ENCODE data around the gene DDI2.

DNA sequence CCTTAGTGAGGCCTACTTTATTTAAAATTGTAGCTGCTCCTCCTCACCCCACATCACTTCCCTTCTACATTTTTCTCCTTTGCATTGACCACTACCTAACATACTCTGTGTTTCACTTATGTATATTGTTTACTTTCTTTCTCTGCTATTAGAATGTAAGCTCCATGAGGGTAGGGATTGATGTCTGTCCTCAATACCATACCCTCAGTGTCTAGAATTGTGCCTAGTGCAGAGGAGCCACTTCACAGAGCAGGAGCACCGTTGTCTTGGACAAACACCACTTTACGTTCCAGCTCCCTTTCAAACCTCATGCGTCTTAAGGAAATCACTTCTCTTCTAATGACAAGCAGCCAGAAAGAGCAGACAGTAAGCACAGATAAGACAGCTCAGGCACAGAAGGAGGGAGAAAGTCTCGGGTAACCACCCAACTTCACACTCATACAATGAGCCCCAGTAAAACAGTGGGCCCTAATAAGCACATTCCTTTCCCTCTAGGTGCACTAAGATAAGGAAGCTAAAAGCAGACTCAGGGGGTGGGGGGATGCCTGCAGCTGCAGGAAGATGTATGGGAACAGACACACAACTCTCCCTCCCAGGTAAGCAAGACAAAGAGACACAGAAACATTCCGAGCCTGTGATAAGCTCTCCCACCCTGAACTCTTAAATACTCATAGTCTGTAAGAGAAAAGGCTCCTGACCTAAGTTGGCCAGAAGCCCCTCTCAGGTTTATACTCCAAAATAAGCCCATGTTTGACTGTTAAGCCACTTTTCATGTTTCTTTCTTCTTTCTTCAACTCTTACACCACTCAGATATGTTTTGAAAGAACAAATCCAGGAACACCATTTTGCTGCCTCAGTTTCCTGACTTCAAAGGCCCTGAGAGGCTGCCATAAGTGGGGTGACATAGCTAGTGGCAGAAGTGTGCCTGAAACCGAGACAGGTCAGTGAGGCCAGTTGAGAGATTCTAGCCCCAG lies 59.7 kb downstream of the DDI2 start:
- TF ChIP-seq, protein P1, sequence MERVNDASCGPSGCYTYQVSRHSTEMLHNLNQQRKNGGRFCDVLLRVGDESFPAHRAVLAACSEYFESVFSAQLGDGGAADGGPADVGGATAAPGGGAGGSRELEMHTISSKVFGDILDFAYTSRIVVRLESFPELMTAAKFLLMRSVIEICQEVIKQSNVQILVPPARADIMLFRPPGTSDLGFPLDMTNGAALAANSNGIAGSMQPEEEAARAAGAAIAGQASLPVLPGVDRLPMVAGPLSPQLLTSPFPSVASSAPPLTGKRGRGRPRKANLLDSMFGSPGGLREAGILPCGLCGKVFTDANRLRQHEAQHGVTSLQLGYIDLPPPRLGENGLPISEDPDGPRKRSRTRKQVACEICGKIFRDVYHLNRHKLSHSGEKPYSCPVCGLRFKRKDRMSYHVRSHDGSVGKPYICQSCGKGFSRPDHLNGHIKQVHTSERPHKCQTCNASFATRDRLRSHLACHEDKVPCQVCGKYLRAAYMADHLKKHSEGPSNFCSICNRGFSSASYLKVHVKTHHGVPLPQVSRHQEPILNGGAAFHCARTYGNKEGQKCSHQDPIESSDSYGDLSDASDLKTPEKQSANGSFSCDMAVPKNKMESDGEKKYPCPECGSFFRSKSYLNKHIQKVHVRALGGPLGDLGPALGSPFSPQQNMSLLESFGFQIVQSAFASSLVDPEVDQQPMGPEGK (tag by site-specific recombination; IDR thresholded peaks at IDR 0.05) = no peak
- TF ChIP-seq, protein P2, sequence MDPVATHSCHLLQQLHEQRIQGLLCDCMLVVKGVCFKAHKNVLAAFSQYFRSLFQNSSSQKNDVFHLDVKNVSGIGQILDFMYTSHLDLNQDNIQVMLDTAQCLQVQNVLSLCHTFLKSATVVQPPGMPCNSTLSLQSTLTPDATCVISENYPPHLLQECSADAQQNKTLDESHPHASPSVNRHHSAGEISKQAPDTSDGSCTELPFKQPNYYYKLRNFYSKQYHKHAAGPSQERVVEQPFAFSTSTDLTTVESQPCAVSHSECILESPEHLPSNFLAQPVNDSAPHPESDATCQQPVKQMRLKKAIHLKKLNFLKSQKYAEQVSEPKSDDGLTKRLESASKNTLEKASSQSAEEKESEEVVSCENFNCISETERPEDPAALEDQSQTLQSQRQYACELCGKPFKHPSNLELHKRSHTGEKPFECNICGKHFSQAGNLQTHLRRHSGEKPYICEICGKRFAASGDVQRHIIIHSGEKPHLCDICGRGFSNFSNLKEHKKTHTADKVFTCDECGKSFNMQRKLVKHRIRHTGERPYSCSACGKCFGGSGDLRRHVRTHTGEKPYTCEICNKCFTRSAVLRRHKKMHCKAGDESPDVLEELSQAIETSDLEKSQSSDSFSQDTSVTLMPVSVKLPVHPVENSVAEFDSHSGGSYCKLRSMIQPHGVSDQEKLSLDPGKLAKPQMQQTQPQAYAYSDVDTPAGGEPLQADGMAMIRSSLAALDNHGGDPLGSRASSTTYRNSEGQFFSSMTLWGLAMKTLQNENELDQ (tag by site-specific recombination; IDR thresholded peaks at IDR 0.05; ENCODE audit: low read depth) = no peak
- TF ChIP-seq ZNF37A (tag by site-specific recombination; IDR thresholded peaks at IDR 0.05) = no peak
- TF ChIP-seq, protein P3, sequence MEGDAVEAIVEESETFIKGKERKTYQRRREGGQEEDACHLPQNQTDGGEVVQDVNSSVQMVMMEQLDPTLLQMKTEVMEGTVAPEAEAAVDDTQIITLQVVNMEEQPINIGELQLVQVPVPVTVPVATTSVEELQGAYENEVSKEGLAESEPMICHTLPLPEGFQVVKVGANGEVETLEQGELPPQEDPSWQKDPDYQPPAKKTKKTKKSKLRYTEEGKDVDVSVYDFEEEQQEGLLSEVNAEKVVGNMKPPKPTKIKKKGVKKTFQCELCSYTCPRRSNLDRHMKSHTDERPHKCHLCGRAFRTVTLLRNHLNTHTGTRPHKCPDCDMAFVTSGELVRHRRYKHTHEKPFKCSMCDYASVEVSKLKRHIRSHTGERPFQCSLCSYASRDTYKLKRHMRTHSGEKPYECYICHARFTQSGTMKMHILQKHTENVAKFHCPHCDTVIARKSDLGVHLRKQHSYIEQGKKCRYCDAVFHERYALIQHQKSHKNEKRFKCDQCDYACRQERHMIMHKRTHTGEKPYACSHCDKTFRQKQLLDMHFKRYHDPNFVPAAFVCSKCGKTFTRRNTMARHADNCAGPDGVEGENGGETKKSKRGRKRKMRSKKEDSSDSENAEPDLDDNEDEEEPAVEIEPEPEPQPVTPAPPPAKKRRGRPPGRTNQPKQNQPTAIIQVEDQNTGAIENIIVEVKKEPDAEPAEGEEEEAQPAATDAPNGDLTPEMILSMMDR (tag by site-specific recombination; IDR thresholded peaks at IDR 0.05) = no peak
- no peak for TF ChIP-seq ZNF10 (tag by site-specific recombination; IDR thresholded peaks at IDR 0.05)
- TF ChIP-seq ZFP69B (tag by site-specific recombination; IDR thresholded peaks at IDR 0.05) = no peak
- TF ChIP-seq ZNF274 (IDR thresholded peaks at IDR 0.05; ENCODE audit: low read length) = no peak
- no peak for TF ChIP-seq ZNF274 (tag by site-specific recombination; IDR thresholded peaks at IDR 0.05; ENCODE audit: borderline replicate concordance)
- TF ChIP-seq, protein P4, sequence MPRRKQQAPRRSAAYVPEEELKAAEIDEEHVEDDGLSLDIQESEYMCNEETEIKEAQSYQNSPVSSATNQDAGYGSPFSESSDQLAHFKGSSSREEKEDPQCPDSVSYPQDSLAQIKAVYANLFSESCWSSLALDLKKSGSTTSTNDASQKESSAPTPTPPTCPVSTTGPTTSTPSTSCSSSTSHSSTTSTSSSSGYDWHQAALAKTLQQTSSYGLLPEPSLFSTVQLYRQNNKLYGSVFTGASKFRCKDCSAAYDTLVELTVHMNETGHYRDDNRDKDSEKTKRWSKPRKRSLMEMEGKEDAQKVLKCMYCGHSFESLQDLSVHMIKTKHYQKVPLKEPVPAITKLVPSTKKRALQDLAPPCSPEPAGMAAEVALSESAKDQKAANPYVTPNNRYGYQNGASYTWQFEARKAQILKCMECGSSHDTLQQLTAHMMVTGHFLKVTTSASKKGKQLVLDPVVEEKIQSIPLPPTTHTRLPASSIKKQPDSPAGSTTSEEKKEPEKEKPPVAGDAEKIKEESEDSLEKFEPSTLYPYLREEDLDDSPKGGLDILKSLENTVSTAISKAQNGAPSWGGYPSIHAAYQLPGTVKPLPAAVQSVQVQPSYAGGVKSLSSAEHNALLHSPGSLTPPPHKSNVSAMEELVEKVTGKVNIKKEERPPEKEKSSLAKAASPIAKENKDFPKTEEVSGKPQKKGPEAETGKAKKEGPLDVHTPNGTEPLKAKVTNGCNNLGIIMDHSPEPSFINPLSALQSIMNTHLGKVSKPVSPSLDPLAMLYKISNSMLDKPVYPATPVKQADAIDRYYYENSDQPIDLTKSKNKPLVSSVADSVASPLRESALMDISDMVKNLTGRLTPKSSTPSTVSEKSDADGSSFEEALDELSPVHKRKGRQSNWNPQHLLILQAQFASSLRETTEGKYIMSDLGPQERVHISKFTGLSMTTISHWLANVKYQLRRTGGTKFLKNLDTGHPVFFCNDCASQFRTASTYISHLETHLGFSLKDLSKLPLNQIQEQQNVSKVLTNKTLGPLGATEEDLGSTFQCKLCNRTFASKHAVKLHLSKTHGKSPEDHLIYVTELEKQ (tag by site-specific recombination; IDR thresholded peaks at IDR 0.05; ENCODE audit: borderline replicate concordance) = no peak
- TF ChIP-seq ZNF785 (tag by site-specific recombination; IDR thresholded peaks at IDR 0.05) = no peak
- TF ChIP-seq ZNF112 (tag by site-specific recombination; IDR thresholded peaks at IDR 0.05) = no peak
- no peak for TF ChIP-seq RBAK (tag by site-specific recombination; IDR thresholded peaks at IDR 0.05)
- TF ChIP-seq ZNF707 (tag by site-specific recombination; IDR thresholded peaks at IDR 0.05) = no peak
- no peak for TF ChIP-seq ZNF629 (tag by site-specific recombination; IDR thresholded peaks at IDR 0.05)
